NCI-H1105 treated with DMSO at 0.1 percent for 48 hours (cell line): ENCODE measurements around the gene GPC4.

Experiments used
- DNase-seq: peaks from one replicate; lab custom pipeline; 2025; lab: John Stamatoyannopoulos, UW

The GPC4 gene

DNA sequence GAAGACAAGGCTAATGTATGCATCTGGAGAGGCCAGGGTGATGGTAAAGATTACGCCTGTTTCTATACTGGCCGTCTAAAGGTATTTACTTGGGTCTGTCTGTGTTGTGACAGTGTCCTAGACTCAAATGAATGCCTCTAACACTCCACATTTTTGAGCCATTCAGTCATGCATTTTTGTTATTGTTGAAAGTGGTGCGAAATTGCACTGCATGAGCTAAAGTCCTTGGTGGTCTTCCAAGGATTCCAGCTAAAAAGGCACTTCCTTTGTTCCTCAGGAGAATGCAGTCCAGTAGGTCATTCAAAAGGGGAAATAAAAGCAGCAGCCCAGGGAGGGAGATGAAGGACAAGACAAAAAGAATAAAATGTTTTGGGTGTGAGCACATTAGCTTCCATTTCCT is 3.0 kb downstream of the GPC4 start:
- DNase-seq: no peak

- no peak for DNase-seq
Observed at GRCh38 chrX:133410550-133410949, 4.7 kb downstream of the GPC4 start.

DNA sequence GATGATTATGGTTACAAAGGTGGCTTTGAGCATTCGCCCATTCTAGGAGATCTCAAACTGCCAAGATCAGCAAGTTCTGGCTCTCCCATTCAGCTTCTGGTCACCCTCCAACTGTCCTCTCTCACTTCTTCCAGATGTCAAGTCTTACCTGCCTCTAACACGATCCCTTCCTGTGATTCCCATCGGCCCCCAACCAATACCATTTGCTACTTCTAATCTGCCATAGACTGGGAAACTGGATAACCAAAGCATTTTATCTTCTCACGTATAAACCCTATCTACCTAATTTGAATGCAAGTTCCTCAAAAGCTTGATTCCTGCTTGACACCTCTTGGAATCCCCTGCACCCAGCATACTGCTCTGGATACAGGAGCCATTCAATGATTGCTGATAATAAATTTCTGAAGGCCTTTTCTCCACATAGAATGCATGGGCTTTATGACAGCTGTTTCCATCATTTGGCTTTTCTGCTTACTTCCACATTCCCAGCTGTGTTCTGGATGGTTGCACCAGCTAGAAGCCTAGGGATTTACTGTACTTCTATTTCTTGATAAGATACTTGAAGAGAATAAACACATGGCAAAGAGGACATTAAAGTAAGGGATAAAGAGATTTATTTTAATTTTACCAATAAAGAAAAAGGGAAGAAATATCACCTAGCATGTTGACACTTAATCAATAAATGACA is 9.6 kb downstream of the GPC4 start:
- DNase-seq: no peak

- DNase-seq: no peak
Observed at GRCh38 chrX:133403984-133404383, 11.3 kb downstream of the GPC4 start.

- no peak for DNase-seq
Observed at GRCh38 chrX:133402830-133403625, 12.3 kb downstream of the GPC4 start.

GRCh38 chrX:133402042-133402453 is 13.2 kb downstream of the GPC4 start:
- no peak for DNase-seq

- no peak for DNase-seq
Observed at GRCh38 chrX:133401536-133401935, 13.8 kb downstream of the GPC4 start.

- no peak for DNase-seq
Observed at GRCh38 chrX:133399411-133399810, 15.9 kb downstream of the GPC4 start.

DNA sequence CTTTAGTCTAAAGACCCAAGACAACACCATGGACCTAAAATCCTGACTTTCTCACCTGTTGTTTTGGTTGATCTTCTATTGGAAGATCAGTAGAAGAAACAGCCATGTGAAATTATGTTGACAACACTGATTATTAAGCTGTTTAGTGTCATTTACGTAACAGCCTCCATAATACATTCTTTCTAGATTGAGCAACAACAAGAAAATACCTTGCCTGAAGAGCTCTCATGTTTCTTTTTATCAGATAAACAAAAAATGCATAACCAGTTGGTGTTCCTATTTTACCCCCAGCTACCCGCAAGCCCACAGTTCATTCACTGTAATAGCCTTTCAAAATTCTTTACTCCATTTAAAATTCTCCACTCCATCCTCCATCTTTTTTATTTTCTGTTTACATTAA is 20.5 kb downstream of the GPC4 start:
- DNase-seq: no peak

GRCh38 chrX:133392671-133393070 is 22.6 kb downstream of the GPC4 start:
- no peak for DNase-seq

DNA sequence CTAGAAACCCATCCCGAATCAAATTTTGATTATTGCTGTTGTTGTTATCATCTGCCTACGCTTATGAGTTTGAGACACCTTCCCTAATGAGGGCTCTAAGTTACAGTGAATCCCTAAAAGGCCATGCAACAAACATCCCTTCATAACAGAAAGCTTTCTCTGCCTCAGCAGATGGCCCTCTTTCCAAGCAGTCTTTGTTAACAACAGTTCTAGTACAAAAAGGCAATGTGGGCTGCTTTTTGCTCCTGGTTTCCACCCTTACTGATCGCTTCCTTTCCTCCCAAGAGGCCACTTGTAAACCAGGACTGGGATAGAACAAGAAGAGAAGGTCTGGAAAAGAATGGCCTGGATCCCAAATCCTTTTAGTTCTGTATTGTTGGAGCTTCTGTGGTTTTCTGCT is 24.2 kb downstream of the GPC4 start:
- DNase-seq: no peak

DNA sequence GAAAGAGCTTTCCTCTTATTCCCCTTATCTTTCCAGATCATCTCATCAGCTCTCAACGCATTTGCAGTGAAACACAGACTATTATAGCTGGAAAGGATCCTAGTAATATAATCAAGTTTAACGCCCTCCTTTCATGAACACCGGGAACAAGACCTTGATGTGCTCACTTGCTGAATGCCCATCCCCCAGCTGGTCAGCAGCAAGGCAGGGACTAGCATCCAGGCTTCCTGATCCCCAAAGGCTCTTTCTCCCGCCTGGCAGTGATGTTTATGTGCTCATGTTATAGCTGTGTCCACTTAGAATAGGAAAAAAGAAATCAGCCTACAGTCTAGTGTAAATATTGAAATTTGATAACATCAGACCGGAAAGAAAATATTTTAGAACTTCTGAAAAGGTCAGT is 24.6 kb downstream of the GPC4 start:
- DNase-seq: no peak

- no peak for DNase-seq
Observed at GRCh38 chrX:133389975-133390374, 25.3 kb downstream of the GPC4 start.

DNA sequence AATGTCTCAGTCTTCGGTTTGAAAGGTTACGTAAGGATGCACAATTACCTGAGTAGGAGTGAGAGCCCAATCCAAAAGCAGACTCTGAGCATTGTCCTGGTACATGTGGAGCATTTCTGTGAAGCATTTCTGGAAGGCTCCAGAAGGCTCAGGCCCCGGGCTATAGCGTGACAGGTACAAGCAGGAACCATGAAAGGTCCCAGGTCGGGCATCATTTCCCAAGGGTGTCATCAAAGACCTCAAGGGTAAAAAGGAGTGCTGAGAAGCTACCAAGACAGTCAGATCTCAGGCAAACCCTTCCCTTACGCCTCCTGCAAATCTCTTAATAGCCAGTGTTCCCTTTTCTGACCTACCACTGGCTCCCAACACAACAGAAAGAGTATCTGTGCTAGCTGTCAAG is 30.8 kb downstream of the GPC4 start:
- DNase-seq: no peak

- DNase-seq: no peak
Observed at GRCh38 chrX:133380711-133381619, 34.3 kb downstream of the GPC4 start.

- no peak for DNase-seq
Observed at GRCh38 chrX:133376422-133376821, 38.9 kb downstream of the GPC4 start.

DNA sequence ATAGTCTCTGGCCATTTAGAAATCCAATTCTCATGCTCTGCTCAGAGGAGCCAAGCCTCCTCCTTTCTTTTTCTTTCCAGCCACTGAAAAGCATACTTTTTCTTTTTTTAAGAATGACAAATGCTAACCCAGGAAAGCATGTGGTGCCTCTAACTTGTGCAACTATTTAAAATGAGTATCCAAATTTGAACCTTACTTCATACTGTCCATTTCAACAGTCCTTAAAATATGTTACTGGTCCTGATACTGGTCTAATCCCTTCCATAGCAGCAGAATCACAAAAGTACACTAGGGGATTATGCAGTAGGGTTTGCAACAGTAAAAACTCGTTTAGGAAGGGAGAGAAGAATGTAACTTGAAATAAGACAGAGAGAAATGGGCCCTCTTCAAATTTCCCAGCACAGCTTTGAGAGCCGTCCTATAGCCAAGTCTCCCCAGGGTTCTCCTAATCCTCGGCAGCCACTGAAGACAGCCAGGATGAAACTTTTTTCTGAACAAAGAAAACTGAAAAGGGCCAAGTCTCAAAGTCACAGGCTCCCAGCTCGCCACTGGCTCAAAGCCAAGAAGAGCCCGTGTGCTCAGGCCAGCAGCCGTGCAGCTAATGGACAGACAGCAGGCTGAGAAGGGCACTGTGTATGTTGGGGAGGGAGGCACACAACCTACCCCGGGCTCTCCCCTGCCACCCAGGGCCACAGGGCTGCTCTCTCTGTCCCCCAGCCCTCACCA is 39.5 kb downstream of the GPC4 start:
- no peak for DNase-seq

DNA sequence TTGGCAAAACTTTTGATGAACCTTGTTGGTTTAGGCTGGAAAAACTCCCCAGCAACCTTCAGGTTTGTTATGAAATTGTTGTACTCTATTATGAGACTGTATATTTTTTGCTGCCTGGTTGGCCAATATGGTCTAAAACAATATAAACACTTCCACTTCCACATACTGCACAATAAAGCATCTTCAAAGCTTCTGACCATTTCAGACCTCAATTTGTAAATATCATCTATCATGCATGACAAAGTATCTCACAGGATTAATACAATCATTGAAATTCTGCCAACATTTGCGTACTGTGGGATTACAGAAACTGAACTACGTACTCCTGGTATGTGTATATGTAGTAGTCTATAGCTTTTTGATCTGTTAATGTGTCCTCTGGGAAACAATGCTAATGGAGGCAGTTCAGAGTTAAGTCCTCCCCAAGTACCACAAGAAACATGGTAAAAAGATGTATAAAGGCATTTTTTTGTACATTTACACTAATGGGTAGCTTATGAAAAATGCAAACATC is 40.4 kb downstream of the GPC4 start:
- no peak for DNase-seq

- no peak for DNase-seq
Observed at GRCh38 chrX:133373386-133374079, 41.8 kb downstream of the GPC4 start.

DNA sequence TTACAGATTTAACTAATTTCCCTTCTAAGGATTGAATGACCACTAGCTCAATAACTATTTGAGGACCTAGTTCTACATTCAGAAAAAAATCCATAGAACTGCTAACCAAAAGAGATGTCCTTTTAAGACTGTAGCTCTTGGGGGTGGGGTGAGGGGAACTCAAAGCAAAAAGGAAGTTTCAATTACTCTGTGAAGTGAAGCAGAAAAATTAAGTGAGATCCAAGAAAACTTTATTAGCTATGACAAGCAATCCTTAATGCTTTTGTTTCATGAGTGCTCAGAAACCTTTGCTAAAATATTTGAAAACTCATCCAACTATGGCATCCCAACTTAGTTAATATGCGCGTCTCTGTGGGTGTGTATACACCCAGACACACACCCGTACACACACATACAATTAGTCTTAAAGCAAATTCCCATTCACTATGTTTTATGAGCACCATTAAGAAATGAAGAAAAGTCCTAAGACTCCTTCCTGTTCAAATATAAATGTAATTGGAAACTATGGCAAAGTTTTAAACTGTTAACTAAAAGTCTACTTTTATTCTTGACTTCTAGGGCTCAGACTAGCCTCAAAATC is 44.5 kb downstream of the GPC4 start:
- DNase-seq: no peak

GRCh38 chrX:133369065-133369464 is 46.2 kb downstream of the GPC4 start:
- no peak for DNase-seq
